Measurements from ENCODE around the gene BAZ2B.
"Not testable (repeated sequence)": the region's sequence is repeated elsewhere in the genome, so short reads cannot be mapped to it uniquely, and the experiment has no call there.

The BAZ2B gene, protein sequence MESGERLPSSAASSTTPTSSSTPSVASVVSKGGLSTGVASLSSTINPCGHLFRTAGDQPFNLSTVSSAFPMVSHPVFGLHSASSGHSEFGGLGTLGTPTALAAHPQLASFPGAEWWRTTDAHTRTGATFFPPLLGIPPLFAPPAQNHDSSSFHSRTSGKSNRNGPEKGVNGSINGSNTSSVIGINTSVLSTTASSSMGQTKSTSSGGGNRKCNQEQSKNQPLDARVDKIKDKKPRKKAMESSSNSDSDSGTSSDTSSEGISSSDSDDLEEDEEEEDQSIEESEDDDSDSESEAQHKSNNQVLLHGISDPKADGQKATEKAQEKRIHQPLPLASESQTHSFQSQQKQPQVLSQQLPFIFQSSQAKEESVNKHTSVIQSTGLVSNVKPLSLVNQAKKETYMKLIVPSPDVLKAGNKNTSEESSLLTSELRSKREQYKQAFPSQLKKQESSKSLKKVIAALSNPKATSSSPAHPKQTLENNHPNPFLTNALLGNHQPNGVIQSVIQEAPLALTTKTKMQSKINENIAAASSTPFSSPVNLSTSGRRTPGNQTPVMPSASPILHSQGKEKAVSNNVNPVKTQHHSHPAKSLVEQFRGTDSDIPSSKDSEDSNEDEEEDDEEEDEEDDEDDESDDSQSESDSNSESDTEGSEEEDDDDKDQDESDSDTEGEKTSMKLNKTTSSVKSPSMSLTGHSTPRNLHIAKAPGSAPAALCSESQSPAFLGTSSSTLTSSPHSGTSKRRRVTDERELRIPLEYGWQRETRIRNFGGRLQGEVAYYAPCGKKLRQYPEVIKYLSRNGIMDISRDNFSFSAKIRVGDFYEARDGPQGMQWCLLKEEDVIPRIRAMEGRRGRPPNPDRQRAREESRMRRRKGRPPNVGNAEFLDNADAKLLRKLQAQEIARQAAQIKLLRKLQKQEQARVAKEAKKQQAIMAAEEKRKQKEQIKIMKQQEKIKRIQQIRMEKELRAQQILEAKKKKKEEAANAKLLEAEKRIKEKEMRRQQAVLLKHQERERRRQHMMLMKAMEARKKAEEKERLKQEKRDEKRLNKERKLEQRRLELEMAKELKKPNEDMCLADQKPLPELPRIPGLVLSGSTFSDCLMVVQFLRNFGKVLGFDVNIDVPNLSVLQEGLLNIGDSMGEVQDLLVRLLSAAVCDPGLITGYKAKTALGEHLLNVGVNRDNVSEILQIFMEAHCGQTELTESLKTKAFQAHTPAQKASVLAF (N-terminal part only)

DNA sequence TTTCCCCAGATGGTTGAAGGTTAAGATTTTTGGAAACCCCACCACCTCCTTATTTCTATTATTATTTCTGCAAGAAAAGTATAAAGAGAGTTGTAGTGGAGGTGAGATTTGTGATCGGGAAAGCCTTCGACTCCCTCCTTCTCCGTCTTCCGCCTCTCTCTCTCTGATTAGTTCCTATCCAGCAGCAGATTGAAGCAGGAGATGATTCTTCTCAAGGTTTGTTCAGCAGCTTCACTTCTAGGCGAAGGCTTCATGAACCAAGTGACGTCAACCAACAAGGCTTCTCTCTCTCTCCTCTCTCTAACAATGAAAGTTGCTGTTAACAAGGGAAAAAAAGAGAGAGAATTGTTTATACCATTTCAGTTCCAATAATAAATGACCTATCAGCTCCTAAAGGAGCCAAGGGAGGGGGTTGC is at the start of gene BAZ2B:
Gene BAZ2B (minus strand): TSS at position 263 of the 416 bp plus-strand sequence. CDS start 137,829 bp downstream, outside the sequence.
- no peak for DNase-seq (ENCODE audit: low read depth in 2 of 2)

DNA sequence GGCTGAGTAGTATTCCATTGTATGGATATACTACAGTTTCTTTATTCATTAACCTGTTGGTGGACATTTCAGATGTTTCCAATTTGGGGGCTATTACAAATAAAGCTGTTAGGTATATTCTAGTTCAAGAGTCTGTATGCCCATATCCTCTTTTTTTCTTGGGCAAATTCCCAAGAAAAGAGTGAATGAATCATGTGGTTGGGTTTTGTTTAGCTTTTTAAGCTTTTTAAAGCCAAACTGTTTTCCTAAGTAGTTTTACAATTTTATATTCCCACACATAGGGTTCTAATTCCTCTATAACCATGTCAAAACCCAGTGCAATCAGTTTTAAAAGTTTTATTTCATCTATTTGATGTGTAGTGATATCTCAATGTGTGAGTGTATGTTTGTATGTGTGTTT is 44.9 kb upstream of the BAZ2B start:
- no peak for DNase-seq (ENCODE audit: low read depth in 2 of 2)

DNA sequence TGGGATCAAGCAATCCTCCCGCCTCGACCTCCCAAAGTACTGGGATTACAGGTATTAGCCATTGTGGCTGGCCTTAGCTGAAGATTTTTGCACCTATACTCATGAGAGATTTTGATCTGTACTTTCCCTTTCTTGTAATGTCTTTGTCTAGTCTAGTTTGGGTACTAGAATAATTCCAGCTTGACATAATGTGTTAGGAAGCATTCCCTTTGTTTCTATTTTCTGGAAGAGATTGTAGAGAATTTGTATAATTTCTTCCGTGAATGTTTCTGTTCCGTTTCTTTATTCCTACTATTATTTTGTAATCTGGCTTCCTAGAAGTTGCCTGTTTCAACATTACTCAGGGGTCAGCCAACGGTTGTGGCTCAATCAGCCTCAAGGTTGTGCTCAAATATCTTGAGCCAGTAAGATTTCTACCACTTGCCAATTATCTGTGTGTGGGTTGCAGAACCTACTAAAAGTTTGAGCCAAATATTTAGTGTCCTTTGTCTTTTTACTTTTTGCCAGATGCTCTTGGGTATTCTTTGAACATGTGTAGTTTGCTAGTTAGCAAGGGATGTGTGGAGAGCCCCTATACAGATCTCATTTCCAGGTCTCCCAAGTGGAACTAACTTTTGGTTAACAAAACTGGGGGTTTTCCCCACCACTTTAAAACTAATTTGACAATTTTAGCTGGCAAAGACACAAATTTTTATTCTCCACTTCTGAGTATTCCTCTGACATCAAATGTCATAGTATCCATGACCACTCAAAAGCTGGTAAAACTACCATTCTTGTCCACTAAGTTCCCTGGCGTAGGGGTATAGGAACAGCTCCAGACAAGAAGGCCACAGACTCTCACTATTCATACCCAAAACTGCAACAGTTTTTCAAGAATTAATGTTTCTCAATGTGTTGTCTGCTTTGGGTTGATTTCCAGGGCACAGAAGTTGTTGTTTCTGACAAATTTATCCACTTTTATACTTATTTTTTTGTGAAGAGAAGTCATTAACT is 42.8 kb upstream of the BAZ2B start:
- DNase-seq (ENCODE audit: low read depth in 2 of 2) = no peak

DNA sequence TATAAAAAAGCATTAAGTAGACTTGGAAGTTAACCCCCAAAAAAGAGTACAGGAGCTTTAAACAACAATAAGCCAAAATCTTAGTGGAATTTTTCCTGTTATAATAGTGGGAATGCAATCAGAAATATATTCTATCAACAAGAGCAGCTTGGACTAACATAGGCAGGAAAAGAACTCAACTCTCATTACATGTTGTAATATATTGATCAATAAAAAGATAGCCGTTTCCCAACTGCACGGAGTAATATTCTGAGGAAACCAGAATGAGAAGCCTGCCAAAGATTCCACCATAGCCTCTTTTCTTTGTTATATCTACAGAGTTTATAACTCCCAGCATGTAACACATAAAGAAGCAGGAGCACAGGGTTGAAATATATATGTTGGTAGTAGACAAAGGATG is 37.6 kb upstream of the BAZ2B start:
- no peak for DNase-seq (ENCODE audit: low read depth in 2 of 2)

DNA sequence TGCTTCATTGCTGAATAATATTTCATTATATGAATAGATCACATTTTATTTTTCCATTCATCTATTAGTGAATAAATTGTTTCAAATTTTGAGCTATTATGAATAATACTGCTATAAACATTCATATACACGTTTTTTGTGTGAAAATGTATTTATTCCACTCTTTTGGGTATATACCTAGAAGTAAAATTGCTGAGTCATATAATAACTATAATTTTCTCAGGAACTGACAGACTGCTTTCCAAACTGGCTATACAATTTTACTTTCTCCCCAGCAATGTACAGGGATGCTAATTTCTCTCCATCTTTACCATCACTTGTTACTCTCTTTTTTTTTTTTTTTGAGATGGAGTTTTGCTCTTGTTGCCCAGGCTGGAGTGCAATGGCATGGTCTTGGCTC is 35.5 kb upstream of the BAZ2B start:
- no peak for DNase-seq (ENCODE audit: low read depth in 2 of 2)

DNA sequence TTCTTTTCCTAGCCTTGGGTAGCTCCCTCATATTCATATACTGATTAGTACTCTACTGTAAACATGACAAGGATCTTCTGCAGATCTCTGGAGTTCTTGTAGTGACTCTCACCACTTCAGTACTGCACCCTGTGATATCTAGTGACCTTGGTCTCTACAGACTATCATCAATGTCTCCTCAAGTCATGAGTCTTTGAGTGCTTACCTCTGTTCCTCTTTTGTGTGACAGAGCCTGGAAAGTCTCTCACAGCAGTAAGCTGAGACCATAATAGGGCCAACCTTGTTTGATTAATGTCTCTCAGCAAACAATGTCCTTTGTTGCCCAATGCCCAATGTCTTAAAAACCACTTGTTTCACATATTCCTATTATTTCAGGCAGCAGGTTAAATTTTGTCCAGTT is 34.2 kb upstream of the BAZ2B start:
- no peak for DNase-seq (ENCODE audit: low read depth in 2 of 2)

DNA sequence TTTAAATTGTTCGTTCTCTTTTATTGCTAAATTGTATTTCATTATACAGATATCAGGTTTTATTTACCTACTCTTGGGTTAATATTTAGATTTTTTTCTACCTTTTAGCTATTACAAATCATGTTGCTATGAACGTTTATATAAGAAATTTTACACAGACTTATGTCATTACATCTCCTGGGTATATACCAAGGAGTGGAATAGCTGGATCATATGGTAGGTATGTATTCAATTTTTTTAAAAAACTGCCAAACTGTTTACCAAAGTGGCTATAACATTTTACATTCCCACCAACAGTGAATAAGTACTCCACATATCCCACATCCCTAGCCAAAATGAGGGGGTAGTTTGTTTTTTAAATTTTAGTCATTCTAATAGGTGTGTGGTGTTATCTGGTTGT is 32.3 kb upstream of the BAZ2B start:
- DNase-seq (ENCODE audit: low read depth in 2 of 2) = no peak

DNA sequence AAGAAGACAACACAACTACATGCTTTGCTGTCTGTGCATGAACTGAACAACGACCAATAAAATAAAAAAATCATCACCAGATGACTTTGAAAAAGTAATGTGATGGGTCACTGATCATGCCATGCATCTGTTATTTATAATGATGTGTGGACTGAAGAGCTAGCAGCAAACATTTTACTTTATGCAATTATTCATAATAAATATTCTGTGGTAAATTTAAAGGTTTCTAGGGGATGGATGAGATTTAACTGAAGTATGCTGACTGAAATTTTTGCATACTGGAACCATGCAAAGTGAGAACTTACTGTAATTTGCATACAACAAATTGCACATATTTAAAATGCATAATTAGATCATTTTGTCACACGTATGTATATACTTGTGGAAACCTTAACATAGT is 31.3 kb upstream of the BAZ2B start:
- no peak for DNase-seq (ENCODE audit: low read depth in 2 of 2)

DNA sequence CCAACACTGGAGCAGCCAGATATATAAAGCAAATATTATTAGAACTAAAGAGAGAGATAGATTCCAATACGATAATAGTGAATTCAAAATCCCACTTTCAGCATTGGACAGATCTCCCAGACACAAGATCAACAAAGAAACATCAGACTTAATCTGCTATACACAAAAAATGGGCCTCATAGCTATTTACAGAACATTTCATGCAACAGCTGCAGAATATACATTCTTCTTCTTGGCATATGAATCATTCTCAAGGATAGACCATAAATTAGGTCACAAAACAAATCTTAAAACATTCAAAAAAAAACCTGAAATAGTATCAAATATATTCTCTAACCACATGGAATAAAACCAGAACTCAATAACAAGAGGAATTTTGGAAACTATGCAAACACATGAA is 23.8 kb upstream of the BAZ2B start:
- no peak for DNase-seq (ENCODE audit: low read depth in 2 of 2)

DNA sequence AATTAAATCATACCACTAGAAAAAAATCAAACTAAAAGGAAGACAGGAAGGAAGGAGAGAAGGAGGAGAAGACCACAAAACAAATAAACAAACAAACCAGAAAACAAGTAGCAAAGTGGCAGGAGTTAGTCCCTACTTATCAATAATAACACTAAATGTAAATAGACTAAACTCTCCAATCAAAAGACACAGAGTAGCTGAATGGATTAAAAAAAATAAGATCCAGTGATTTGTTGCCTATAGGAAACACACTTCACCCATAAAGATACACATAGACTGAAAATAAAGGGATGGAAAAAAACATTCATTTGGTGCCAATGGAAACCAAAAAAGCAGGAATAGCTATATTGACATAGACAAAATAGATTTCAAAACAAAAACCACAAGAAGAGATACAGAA is 23.4 kb upstream of the BAZ2B start:
- no peak for DNase-seq (ENCODE audit: low read depth in 2 of 2)

DNA sequence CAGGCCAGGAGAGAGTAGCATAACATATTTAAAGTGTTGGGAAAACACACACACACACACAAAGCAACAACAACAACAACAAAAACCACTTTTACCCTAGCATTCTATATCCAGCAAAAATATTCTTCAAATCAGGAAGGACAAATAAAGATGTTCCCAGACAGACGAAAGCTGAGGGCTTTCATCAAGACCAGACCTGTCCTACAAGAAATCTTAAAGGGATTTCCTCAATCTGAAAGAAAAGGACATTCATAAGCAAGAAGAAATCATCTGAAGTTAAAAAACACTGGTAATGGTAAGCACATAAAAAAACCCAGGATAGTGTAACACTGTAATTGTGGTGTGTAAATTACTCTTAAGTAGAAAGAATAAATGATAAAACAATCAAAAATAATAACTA is 22.7 kb upstream of the BAZ2B start:
- no peak for DNase-seq (ENCODE audit: low read depth in 2 of 2)

DNA sequence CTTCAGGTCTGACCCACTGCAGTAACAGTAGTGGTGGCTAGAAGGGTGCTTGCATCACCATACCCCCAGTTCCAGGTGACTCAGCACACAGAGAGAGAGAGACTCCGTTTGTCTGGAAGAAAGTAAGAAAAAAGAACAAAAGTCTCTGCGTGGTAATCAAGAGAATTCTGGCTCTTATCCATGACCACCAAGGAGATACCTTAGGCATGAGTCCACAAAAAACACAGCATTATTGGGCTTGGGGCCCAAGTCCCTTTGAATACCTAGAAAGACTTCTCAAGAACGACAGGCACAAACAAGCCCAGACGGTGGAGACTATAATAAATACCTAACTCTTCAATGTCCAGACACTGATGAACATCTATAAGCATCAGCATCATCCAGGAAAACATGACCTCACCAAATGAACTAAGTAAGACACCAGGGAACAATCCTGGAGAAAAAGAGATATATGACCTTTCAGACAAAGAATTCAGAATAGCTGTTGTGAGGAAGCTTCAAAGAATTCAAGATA is 21.7 kb upstream of the BAZ2B start:
- no peak for DNase-seq (ENCODE audit: low read depth in 2 of 2)

DNA sequence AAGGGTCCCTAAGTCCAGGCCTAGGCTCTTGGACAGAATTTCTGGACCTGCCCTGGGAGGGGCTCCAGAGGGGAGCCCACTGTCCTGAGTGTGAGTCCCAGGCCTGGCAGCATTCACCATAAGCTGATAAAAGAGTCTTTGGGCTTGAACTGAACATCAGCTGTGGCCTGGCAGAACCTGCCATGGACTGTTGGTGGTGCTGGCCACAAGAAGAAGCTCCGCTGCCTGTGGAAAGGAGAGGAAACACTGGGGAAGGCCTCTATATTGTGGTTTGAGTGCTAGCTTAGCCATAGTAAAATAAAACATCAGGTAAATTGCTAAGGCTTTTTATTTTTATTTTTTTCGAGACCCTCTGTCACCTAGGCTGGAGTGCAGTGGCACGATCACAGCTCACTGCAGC is 20.9 kb upstream of the BAZ2B start:
- DNase-seq (ENCODE audit: low read depth in 2 of 2) = no peak

DNA sequence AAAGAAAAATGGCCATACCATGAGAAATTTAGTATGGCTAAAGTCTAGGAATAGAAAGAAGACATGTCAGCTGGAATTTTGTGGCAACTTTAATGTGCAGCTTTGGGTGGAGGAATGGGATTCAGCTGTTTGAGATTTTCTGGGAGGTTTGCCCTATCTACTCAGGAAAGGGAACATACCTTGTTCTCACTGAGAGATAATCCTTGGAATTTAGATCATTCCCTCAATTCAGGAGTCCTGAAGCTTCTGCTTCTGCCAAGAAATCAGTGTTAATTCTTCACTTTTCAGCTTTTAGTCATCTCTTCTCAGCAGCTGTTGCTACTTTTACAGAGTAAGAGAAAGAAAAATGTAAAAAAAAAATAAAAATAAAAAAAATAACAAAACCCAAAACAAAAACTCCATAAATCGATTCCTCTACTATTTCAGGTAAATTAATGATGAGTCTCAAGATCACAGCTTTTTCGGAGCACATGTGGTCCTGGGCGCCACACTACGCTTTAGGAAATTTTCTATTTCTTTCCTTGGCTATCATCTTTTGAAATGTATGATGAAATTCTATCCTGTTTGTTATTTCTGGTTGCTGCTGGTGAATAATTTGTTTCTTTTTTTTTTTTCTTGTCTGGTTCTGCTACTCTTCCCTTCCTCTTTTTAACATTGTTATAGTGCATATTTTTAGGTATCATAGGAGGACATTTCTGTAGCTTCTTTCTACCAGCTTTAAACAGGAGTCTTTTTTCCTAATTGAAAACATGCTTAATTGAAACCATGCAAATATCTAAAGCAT is 18.9 kb upstream of the BAZ2B start:
- no peak for DNase-seq (ENCODE audit: low read depth in 2 of 2)

DNA sequence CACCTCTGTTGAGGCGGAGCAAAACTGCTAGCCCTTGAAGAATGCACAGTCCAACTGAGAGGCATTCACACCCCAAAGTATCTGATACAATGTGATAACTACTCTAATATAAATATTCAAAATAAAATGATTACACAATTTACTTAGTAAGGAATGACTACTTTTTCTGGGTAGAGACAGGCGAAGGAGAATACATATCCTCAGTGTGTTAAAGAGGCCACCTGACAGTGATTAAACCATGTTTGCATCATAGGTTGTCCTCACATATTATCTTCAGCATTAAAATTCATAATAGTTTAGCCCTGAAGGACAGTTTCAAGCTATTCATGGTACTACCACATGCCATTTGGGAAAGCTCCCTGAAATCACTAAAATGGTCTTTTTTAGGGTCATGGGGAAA is 16.9 kb upstream of the BAZ2B start:
- DNase-seq (ENCODE audit: low read depth in 2 of 2) = no peak

DNA sequence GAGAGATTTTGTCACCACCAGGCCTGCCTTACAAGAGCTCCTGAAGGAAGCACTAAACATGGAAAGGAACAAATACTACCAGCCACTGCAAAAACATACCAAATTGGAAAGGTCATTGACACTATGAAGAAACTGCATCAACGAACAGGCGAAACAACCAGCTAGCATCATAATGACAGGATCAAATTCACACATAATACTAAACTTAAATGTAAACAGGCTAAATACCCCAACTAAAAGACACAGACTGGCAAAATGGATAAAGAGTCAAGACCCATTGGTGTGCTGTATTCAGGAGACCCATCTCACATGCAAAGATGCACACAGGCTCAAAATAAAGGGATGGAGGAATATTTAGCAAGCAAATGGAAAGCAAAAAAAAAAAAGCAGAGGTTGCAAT is 9.3 kb upstream of the BAZ2B start:
- not testable (repeated sequence) for DNase-seq (ENCODE audit: low read depth in 2 of 2)

DNA sequence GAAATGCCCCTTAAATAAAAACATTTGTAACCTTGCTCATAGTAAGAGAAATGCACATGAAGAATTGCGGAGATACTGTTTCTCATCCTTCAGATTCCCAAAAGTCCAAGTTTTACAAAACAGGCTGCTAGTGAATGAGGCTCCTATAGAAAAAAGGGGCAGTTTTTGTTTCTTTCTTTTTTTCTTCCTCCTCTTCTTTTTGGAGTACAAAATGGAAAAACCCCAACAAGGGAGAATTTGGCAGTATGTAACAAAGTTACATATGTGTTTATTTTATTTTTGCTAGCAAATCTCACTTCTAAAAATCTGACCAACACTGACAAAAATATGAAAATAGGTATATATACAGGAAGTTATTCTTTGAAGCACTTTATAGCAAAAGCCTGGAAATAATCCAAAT is 7.1 kb upstream of the BAZ2B start:
- DNase-seq (ENCODE audit: low read depth in 2 of 2) = no peak

DNA sequence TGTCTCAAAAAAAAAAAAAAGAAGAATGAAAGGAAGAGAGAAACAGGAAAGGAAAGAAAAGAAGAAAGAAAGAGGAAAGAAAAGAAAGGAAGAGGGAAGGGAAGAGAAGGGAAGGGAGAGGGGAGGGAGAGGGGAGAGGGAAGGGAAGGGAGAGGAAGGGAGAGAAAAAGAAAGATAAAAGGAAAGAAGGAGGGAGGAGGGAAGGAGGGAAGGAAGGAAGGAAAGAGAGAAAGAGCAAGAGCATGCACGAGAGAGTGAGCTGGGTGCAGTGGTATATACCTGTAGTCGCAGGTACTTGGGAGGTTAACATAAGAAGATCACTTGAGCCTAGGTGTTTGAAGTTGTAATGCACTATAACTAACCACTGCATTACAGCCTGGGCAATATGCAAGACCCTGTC is 6.6 kb upstream of the BAZ2B start:
- DNase-seq (ENCODE audit: low read depth in 2 of 2) = no peak

DNA sequence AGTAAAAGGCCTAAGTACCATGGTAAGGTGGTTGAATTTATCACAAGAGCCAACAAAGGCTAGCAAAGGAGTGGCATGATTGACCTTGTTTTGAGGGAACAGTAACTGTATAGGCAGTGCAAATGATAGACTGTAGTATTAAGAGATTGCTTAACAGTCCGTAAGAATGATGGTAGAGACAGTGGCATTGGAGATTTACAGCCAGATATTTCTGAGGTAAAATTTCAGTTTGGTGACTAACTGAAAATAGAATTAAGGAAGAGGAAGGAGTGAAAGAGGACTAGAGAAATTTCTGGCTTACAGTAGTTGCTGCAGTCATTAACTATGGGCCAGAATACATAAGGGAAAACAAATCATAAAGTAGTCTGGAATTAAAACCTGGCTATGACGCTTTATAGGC is 4.4 kb upstream of the BAZ2B start:
- DNase-seq (ENCODE audit: low read depth in 2 of 2) = no peak

DNA sequence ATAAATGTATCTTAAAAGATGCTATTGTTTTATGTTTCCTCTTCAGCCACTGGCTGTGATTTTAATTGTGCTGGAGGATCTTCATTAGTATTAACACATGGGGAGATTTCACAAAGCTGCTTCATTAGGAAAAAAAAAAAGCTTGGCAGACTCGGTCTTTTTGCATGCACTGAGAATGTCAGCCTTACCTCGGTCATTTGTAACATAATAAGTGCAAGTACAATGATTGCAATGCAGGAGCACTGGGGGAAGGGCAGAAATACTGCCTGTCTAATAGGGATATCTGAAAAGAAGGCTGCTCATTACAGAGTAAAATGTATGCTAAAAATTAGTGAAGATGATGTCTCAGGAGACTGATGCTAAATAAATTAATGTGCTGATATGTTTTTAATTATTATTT is 1.3 kb upstream of the BAZ2B start:
- no peak for DNase-seq (ENCODE audit: low read depth in 2 of 2)

Data from stimulated activated CD8-positive, alpha-beta memory T cell treated with anti-CD3 and anti-CD28 coated beads, Interleukin-15, amount 100 ng/mL, for 48 hours (primary cell).